Endothelial cell of umbilical vein (primary cell): ENCODE data around the gene ATP1B2. TPM values are rescaled to one million over a fixed set of nuclear protein-coding genes. Genes with fewer than 3 reads are reported as not detected.

ENCODE experiments used
- BruUV-seq: library from RNA; stranded (reverse); fragments of 400-500 nt; replicated peaks from 2 replicates; lab custom pipeline; 2021; lab: Mats Ljungman, UMichigan
- CTCF ChIA-PET: fragments of 300-600, 350-600 bp; sonication (Branson Sonifier 250); formaldehyde crosslinking; loops from one replicate; lab custom pipeline; 2021; ENCODE audit warnings: antibody characterized with exemption, inconsistent platforms; lab: Charles Lee
- POLR2A ChIA-PET: fragments of 300-600, 350-600 bp; sonication (Branson Sonifier 250); formaldehyde crosslinking; loops from one replicate; lab custom pipeline; 2021; ENCODE audit warnings: antibody characterized with exemption, inconsistent platforms; lab: Charles Lee
- DNase-seq: peaks from one replicate; pipeline ENCODE4 v3.0.0-alpha.2; 2011; ENCODE audit warnings: low read depth, low spot score
- FAIRE-seq: peaks from 2 replicates; lab custom pipeline; 2011; peaks lifted over from hg19 to GRCh38; lab: Jason Lieb, UNC
- H2AFZ ChIP-seq: 2 replicates; pipeline ENCODE4 v1.6.0; 2012; ENCODE audit warnings: low read depth, low read length, control low read depth, inconsistent platforms
- H3K27ac ChIP-seq: 2 replicates; pipeline ENCODE4 v1.5.1; 2011; ENCODE audit warnings: low read depth, mild to moderate bottlenecking, control low read depth, low read length, moderate library complexity; ENCODE audit not compliant: insufficient read depth
- H3K27me3 ChIP-seq, 2 experiments: 2 replicates each; pipeline versions ENCODE4 v1.6.0 to v1.6.1; 2011; ENCODE audit warnings: low read length in 2 of 2, mixed read lengths in 1 of 2; ENCODE audit not compliant: control insufficient read depth in 2 of 2, insufficient read depth in 2 of 2
- H3K36me3 ChIP-seq, 2 experiments: 2 replicates in 1 of 2; 3 replicates in 1 of 2; pipeline ENCODE4 v1.5.1; 2011; ENCODE audit warnings: low read length in 2 of 2, mild to moderate bottlenecking in 1 of 2, moderate library complexity in 1 of 2; ENCODE audit not compliant: control insufficient read depth in 2 of 2, insufficient read depth in 2 of 2; ENCODE audit errors: extremely low read depth in 1 of 2
- H3K4me1 ChIP-seq: 3 replicates; pipeline ENCODE4 v1.5.1; 2011; ENCODE audit warnings: mild to moderate bottlenecking, low read length; ENCODE audit not compliant: control insufficient read depth, insufficient read depth; ENCODE audit errors: extremely low read depth
- H3K4me2 ChIP-seq: 2 replicates; pipeline ENCODE4 v1.6.1; 2011; ENCODE audit warnings: low read length, control low read depth, mixed read lengths; ENCODE audit not compliant: insufficient read depth
- H3K4me3 ChIP-seq, 3 experiments: fragments of 200-600 bp in 1 of 3; sonication (generic), shearing (Covaris generic) in 1 of 3; replicated peaks in 1 of 3; 2 replicates each; pipeline ENCODE4 v1.5.1; 2011 to 2016; ENCODE audit warnings: control low read depth in 3 of 3, low read length in 3 of 3, mild to moderate bottlenecking in 2 of 3, inconsistent platforms in 1 of 3, low read depth in 1 of 3, moderate library complexity in 1 of 3; ENCODE audit not compliant: insufficient read depth in 1 of 3
- H3K79me2 ChIP-seq: 2 replicates; pipeline ENCODE4 v1.6.0; 2012; ENCODE audit warnings: low read length, inconsistent platforms; ENCODE audit not compliant: control insufficient read depth, insufficient read depth
- H3K9ac ChIP-seq: replicated peaks from 2 replicates; pipeline ENCODE3; 2011; ENCODE audit warnings: low read length, control low read depth; ENCODE audit not compliant: insufficient read depth; ENCODE audit errors: extremely low read depth
- H3K9me1 ChIP-seq: replicated peaks from 3 replicates; pipeline ENCODE4 v1.6.0; 2011; ENCODE audit warnings: mild to moderate bottlenecking, low read length; ENCODE audit not compliant: control insufficient read depth, insufficient read depth; ENCODE audit errors: extremely low read depth
- H3K9me3 ChIP-seq: replicated peaks from 2 replicates; pipeline ENCODE4 v1.5.1; 2012; ENCODE audit warnings: low read length, inconsistent platforms; ENCODE audit not compliant: control insufficient read depth, insufficient read depth
- H4K20me1 ChIP-seq: replicated peaks from 2 replicates; pipeline ENCODE3; 2011; ENCODE audit warnings: mild to moderate bottlenecking, low read length; ENCODE audit not compliant: control insufficient read depth, insufficient read depth; ENCODE audit errors: extremely low read depth
- EZH2 ChIP-seq: IDR thresholded peaks from 2 replicates; pipeline ENCODE4 v1.6.1; 2012; ENCODE audit warnings: borderline replicate concordance, low read depth, mild to moderate bottlenecking, moderate library complexity, low read length, inconsistent platforms; ENCODE audit not compliant: severe bottlenecking
- FOS ChIP-seq: IDR thresholded peaks from 2 replicates; pipeline ENCODE4 v1.6.1; 2011; ENCODE audit warnings: mild to moderate bottlenecking, low read length, moderate library complexity, borderline replicate concordance; ENCODE audit not compliant: insufficient read depth
- GATA2 ChIP-seq: IDR thresholded peaks from 2 replicates; pipeline ENCODE4 v1.7.0; 2011; ENCODE audit warnings: low read depth, mild to moderate bottlenecking, moderate library complexity, mixed read lengths, low read length; ENCODE audit not compliant: insufficient read length, insufficient read depth
- JUN ChIP-seq: IDR thresholded peaks from 2 replicates; pipeline ENCODE4 v1.6.1; 2011; ENCODE audit warnings: borderline replicate concordance, low read depth; ENCODE audit not compliant: insufficient read length, insufficient read depth
- MYC ChIP-seq: IDR thresholded peaks from one replicate; pipeline ENCODE4 v1.6.1; 2011; ENCODE audit warnings: mild to moderate bottlenecking, low read depth, low read length
- POLR2A ChIP-seq: IDR thresholded peaks from 2 replicates; pipeline ENCODE4 v1.6.1; 2012; ENCODE audit warnings: low read depth, mild to moderate bottlenecking, control low read depth, low read length
- POLR2AphosphoS5 ChIP-seq: IDR thresholded peaks from 2 replicates; pipeline ENCODE4 v1.6.1; 2012; ENCODE audit warnings: low read depth, mild to moderate bottlenecking, control low read depth, low read length, moderate library complexity; ENCODE audit not compliant: insufficient read depth
- dilution Hi-C: fragments of 300-500 bp; cut with MboI; formaldehyde crosslinking; loops from one replicate; pipeline ENCODE4 v1.15.0; 2019; ENCODE audit warnings: low sequenced_read_pairs; ENCODE audit not compliant: extremely low pct_ligation_motif_present
- intact Hi-C: fragments of 100-400 bp; cut with micrococcal nuclease; formaldehyde crosslinking; loops from one replicate; pipeline ENCODE4 v1.10.0; 2022
- polyA plus RNA-seq, 4 experiments: library from polyadenylated mRNA; depleted of rRNA in 3 of 4; stranded (reverse) in 3 of 4; unstranded in 1 of 4; fragments of >200 nt; gene quantifications; 2 replicates each; pipeline versions ENCODE4 v1.2.1 to v1.2.3, GENCODE V29; 2011 to 2012; ENCODE audit warnings: missing spikeins in 1 of 4
- total RNA-seq: library from RNA; stranded (reverse); gene quantifications from 2 replicates; pipeline ENCODE4 v1.2.3, GENCODE V29; 2021
- TF ChIP-seq, protein P1 (sequence below): IDR thresholded peaks from 2 replicates; pipeline ENCODE4 v1.6.1; 2011; ENCODE audit not compliant: insufficient read depth, insufficient read length
- TF ChIP-seq, protein P2 (sequence below), 2 donors: IDR thresholded peaks; 1 replicate in 1 of 2; 2 replicates in 1 of 2; pipeline ENCODE4 v1.5.1; 2011; ENCODE audit warnings: low read length in 2 of 2, mild to moderate bottlenecking in 2 of 2, moderate library complexity in 2 of 2, control low read depth in 1 of 2, inconsistent platforms in 1 of 2, low read depth in 1 of 2; ENCODE audit not compliant: insufficient read depth in 1 of 2; ENCODE audit errors: extremely low read depth in 1 of 2

Gene ATP1B2
- total and polyA plus RNA-seq, 2 donors (not counting 3 experiments of a cell fraction or from before 2014, with no cell fraction given): 0.06 TPM; not detected in 1

DNA sequence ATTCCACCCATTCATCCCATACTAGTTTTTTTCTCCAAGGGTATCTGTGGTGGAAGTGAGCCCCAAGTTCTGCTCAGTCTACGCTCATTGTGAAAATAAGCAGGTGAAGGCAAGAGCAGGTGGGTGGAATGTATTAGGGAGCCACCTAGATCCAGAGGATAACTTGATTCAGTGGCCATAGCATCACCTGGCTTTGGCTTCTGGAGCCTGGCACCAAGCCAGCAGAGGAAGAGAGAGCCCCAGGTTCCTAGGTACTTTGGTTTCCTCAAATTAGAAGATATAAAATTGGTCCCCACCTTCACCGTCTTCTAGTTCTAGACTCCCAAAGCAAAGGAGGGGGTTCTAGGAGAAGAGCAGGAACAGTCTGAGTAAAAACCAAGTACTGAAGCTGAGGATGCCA, 40.1 kb upstream of the ATP1B2 start:
- Histone ChIP-seq H3K4me1 (peaks cover 24% of the 10 kb centered on the region), H4K20me1 (peaks cover 3% of the 10 kb centered on the region), H2AFZ (no peak overlapping the region), H3K4me3 (no peak overlapping the region), H3K27ac (no peak overlapping the region), H3K4me2 (no peak overlapping the region), H3K9me3 (no peaks in the 10 kb centered on the region), H3K27me3 (no peaks in the 10 kb centered on the region), H3K79me2 (peaks cover 52% of the 10 kb centered on the region), H3K9me1 (no peaks in the 10 kb centered on the region), H3K36me3 (peaks cover under 1 to 2% of the 10 kb centered on the region in 2 experiments), H3K9ac (no peak overlapping the region)
- no TSS peak for BruUV-seq
- intact Hi-C loops (loop anchor here (10.0 kb wide), 1 partner anchor 234 kb away; no protein-coding TSS in a partner anchor), dilution Hi-C loops (no loop called here)
- DNase-seq (no peak), FAIRE-seq (no peak)
- POLR2A ChIA-PET: no interaction called here
- TF ChIP-seq MYC (no peak), JUN (no peak), GATA2 (no peak), POLR2A (no peak), FOS (no peak), EZH2 (no peak), POLR2AphosphoS5 (no peak)
- TF ChIP-seq, protein P1, sequence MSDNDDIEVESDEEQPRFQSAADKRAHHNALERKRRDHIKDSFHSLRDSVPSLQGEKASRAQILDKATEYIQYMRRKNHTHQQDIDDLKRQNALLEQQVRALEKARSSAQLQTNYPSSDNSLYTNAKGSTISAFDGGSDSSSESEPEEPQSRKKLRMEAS: no peak
- TF ChIP-seq, protein P2, sequence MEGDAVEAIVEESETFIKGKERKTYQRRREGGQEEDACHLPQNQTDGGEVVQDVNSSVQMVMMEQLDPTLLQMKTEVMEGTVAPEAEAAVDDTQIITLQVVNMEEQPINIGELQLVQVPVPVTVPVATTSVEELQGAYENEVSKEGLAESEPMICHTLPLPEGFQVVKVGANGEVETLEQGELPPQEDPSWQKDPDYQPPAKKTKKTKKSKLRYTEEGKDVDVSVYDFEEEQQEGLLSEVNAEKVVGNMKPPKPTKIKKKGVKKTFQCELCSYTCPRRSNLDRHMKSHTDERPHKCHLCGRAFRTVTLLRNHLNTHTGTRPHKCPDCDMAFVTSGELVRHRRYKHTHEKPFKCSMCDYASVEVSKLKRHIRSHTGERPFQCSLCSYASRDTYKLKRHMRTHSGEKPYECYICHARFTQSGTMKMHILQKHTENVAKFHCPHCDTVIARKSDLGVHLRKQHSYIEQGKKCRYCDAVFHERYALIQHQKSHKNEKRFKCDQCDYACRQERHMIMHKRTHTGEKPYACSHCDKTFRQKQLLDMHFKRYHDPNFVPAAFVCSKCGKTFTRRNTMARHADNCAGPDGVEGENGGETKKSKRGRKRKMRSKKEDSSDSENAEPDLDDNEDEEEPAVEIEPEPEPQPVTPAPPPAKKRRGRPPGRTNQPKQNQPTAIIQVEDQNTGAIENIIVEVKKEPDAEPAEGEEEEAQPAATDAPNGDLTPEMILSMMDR (IDR thresholded peaks at IDR 0.05; ENCODE audit: extremely low read depth in 1 of 2, insufficient read depth in 1 of 2, low read depth in 1 of 2, low read length in 2 of 2): no peak
- CTCF ChIA-PET: interaction anchor here (1.8 kb wide), 1 partner anchor 21 kb away, joined by 6 read pairs; no protein-coding TSS in a partner anchor
